TTC549 (cell line): Measurements from ENCODE around the gene SARDH.

Experiments used
- FAIRE-seq: peaks from 2 replicates; lab custom pipeline; 2012; peaks lifted over from hg19 to GRCh38; lab: Jason Lieb, UNC

The SARDH gene

DNA sequence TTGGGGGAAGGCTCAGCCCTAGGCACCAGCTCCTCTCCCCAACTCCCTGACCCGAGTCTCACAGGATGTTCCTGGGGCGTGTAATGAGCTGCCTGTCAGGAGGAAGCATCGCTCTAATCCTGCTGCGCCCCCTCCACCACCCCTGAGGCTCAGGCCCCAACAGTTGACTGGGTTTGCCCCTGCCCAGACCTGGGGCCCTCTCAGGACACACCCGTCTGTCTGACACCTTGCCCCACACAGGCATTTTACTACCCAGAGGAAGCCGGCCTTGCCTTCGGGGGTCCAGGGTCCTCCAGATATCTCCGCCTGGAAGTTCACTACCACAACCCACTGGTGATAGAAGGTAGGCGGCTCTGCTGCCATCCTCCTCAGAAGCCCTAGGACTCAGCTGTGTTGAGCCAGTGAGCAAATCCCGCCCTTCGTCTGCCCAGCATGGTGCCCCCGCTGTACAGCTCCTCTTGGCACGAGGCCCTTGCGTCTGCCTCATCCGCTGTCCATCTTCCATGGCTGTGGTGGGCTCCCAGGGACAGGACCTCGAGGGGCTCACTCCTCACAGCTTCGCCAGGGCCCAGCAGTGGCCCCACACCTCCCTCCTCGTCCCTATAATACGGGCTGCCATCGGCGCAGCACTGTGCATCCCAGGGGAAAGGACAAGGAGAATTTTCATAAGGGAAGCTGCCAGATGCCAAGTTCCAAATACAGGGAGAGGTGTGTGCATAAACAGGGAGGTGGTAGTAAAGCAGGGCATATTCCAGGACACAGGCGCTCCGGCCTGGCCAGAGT lies 94.0 kb downstream of the SARDH start:
- FAIRE-seq, result no peak

GRCh38 chr9:133643362-133643755 lies 94.8 kb downstream of the SARDH start:
- FAIRE-seq, result no peak

GRCh38 chr9:133642708-133643361 lies 95.3 kb downstream of the SARDH start:
- no peak for FAIRE-seq

- no peak for FAIRE-seq
Measured at GRCh38 chr9:133641861-133642595, 96.1 kb downstream of the SARDH start.

DNA sequence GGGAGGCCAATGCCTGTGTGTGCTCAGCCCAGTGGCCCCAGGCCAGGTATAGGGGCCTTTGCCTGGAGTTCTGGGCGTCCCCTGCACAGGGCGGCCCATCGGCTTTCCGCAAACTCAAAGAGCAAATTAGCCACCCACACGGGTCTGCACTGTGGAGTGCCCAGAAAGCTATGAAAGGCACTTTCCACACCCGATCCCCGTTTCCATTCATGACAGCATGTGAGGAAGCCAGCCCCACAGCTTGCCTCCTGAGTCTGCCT lies 96.8 kb downstream of the SARDH start:
- FAIRE-seq, result no peak

DNA sequence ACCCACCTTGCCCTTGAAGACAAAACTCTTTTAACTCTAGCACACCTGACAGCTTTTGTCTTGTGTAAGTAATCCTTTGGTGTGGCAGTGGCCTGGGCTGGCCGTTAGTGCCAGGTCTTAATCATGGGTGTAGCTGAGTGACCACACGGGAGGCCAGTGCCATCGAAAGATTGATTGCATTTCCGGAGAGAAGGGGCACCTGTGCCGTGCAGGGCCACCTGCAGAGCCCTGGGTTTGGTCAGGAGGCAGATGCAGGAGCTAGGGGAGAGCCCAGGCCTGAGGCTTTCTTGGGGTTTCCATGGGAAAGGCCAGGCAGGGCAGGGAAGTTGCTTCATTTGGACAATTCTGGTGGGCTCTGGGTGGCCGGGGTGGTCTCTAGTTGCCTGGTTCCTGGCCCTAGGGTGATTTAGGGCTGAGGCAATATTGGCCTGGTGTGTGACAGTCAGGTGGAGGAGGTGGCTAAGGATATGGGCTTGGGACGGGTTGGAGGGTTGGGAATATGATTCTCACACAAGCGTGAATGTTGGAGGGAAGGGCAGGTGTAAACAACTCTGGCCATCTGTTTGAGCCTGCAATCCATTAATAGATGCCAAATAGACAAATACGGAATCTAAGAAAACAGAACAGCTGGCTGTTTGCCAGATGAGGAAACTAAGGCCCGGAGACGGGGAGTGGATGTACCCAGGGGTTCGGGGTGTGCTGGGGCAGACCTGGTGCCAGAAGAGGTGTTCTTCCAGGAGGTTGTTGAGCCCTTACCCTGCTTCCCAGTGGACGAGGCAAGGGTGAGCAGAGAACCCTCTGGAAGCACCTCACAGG lies 97.4 kb downstream of the SARDH start:
- FAIRE-seq, result no peak

DNA sequence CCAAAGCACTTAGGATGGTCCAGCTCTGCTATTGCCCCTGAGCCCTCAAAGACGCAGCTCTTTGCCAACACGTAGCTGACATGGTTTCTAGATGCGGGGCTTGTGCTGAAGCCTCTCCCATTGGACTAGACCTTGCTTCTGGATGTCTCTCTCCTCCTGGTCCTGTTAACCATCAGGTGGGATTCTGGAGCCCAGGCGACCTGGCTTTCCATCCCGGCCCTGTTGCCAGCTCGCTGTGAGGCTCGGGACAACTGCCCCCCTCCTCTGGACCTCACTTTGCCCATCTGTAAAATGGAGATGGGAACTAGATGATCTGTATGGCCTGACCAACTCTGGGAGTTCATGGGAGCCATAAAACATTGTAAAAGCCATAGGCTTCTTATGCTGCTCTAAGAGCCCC lies 98.0 kb downstream of the SARDH start:
- FAIRE-seq, result no peak

- FAIRE-seq, result no peak
Measured at GRCh38 chr9:133639613-133640012, 98.5 kb downstream of the SARDH start.

DNA sequence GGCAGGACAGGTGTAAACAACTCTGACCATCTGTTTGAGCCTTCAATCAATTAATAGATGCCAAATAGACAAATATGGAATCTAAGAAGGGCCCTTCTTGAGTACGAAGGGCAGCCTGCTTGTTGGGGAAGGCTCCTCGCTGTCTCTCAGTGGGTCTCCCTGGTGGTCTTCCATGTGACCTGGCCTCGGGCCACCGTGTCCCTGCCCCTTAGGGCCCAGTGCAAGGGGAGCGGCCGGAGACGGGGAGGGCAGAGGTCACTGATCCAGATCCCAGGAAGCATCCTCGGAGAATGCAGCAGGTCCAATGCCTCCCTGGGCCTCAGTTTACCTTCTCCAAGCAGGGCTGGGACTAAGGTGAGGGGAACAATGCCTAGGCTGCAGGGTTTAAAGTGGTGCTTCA lies 99.4 kb downstream of the SARDH start:
- no peak for FAIRE-seq

DNA sequence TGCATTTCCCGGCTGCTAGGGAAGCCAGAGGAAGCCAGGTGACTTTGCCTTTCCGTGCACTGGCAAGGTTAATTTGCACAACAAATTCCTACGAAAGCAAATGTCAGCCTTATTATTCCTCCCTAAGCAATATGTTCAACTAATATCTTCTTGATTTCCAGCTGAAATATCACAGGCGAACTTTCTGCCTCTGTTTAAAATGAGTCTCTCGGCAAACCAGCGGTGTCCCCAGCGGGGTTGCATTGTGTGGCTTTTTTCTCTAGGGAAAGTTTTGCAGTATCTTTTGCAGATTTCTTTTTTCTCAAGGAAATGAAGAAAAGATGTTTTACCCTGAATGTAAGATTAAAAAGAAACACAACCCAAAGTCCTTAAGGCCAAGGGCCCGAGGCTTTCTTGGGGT lies 100.1 kb downstream of the SARDH start:
- no peak for FAIRE-seq

- FAIRE-seq, result no peak
Measured at GRCh38 chr9:133637451-133638055, 100.6 kb downstream of the SARDH start.

DNA sequence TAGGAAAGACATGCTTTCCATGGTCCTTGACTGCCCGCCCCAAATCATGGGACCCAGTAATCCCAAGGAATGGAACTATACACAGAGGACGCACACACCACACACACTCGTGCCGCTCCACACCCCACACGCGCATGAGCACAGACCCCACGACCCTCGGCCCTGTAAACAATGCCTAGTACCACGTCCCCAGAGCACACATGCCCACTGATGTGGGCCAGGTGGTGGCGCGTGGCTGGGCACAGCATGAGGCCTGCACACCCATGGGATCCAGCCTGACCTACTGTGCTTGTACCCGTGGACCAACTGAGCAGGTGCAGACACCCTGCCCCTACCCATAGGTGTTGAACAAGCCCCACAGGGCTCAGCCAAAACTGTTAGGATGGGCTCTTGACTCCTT lies 101.2 kb downstream of the SARDH start:
- no peak for FAIRE-seq

DNA sequence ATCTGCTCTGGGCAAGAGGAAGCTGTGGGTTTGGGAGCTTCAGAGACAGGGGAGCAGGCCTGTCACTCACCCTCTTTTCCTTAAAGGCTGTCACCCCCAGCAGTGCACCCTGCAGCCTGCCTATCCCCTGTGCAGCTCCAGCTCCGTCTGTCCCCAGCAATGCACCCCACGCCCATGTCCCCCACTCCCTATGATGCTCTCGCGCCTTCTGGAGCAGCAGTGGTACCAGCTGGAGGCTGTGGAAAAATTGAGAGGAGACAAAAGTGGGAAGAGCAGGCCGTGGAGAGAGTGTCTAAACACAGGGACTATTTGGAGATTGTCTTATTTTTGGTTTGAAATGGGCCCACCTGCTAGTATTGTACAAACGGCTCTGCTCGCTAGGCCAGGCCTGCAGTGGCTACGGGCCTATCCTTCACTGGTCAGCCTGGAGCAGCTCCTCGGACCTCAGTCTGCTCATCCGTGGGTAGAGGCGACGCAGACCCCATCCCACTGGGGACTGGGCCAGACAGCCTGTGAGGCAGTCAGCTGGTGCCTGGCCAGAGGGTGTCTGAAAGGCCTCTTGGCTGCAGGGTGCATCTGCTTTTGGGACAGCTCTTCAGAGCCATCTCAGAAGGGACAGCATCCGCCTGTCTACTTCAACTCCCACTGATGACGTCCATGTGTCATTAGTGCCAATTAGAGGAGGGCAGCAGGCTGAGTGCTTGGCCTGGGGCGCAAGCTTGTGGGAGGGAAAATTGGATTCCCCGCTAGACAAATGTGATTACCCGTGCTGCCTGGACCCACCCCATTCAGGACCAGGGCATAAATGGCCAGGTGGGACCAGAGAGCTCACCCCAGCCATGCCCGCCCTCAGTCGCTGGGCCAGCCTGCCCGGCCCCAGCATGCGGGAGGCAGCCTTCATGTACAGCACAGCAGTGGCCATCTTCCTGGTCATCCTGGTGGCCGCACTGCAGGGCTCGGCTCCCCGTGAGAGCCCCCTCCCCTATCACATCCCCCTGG lies 102.3 kb downstream of the SARDH start, which contains the start of gene DBH:
TSS of gene DBH (plus strand) at position 831 of the 999 bp plus-strand sequence. CDS start at position 840, 9 bp downstream.
- no peak for FAIRE-seq

- FAIRE-seq, result no peak
Measured at GRCh38 chr9:133635098-133635497, 103.1 kb downstream of the SARDH start.

DNA sequence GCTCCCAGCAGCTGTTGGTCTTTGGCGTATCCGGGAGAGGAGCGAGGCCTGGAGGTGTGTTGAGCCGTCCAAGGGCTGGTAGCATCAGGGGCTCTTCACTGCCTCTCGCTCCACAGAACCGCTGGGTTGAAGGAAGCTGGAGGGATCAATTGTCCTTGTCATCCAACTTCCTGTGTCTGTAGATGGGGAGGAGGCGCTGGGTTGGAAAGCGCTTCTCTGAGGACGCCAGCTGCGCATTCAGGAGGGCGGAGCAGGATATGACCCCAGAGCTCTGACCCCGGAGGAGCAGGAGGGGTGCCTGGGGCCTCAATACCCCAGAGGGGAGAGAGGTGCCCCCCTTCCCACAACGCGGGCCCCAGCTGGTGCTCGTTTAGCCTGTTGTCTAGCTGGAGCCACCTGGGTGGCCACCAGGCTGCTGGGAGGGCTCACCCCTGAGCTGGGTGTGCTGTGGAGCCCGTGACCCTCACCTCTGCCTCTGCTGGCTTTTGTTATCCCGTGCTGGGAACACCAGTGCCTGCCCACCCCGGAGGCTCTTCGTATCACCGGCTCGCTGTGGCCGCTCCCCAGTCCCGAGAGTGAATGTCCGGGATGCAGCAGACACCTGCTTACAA lies 104.0 kb downstream of the SARDH start:
- FAIRE-seq, result no peak

GRCh38 chr9:133633681-133634080 lies 104.5 kb downstream of the SARDH start:
- FAIRE-seq, result no peak

GRCh38 chr9:133632806-133633680 lies 105.1 kb downstream of the SARDH start:
- FAIRE-seq, result no peak

DNA sequence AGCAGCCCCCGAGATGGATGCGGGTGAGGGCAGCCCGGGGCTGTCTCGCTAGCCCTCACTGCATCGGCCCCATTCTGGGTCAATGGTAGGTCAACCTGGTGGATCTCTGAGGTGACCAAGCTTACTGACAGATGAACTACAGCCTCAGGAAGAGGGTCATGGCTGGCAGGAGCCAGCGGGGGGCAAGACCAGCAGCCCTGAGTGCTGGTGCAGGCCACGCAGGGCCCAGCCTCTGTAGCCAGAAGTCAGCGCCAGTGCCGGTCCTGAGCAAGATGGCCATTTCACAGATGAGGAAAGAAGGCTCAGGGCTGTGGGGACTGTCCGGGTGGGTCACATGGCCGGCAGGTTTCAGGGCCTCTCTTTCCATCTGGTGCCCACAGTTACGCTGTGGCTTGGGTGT lies 107.0 kb downstream of the SARDH start:
- no peak for FAIRE-seq
